ENCODE data around the gene GALNT9. TPM values are rescaled to one million over a fixed set of nuclear protein-coding genes. Genes with fewer than 3 reads are reported as not detected.

Gene GALNT9
- polyA plus RNA-seq, 3 donors, result not detected

DNA sequence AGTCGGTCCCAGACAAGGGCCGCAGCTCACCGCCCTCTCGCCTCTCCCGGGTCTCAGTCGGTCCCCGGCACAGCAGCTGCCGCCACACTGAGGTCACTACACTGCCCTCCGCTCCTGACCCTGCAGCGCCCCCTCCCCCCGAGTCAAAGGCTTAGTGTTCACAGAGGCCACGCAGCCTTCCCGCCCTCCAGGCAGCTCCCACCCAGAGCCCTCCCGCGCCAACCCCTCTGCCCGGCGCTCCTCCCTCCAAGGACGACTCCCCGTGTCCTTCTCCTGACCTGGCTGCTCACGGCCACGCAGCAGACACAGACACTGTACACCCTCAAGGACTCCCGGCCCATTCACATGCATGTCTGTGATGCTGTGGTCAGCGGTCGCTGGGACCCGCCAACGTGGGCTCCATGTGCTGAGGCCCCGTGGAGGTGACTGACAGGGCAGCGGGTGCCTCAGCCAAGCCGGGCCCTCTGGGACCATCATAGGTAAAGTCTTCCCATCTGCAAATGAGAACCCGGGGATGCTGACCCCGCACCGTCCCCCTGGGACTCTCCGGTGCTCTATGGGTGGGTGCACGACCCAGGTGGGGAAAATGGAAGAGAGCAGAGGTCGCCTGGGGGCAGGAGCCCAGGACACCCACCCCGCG lies 16.3 kb upstream of the GALNT9 start:
- 80% methylated on average over 32 of the region's 37 CpGs for WGBS (ENCODE audit: insufficient coverage)
- no peak overlapping the region for H3K27ac Mint-ChIP-seq
- Histone ChIP-seq H3K4me2 (replicated peaks; ENCODE audit: extremely low read depth, low read length, poor library complexity, severe bottlenecking) (no peak overlapping the region), H3K4me3 (replicated peaks in 1 of 3; ENCODE audit: low read depth in 2 of 3, low read length in 3 of 3) (no peak overlapping the region), H4K20me1 (ENCODE audit: insufficient read depth, low read length) (no peaks in the 10 kb centered on the region), H3K9ac (ENCODE audit: insufficient read depth, low read length, poor library complexity, severe bottlenecking) (no peak overlapping the region), H3K27ac (ENCODE audit: low read depth in 1 of 2, low read length in 2 of 2) (no peak overlapping the region), H3K79me2 (ENCODE audit: insufficient read depth, low read length) (no peaks in the 10 kb centered on the region), H2AFZ (ENCODE audit: insufficient read depth, low read depth, low read length, poor library complexity, severe bottlenecking) (no peak overlapping the region), H3K36me3 (replicated peaks in 1 of 2; ENCODE audit: control insufficient read depth in 1 of 2, insufficient read depth in 2 of 2, low read length in 2 of 2) (no peaks in the 10 kb centered on the region), H3K27me3 (ENCODE audit: control insufficient read depth in 2 of 2, insufficient read depth in 2 of 2, low read length in 2 of 2) (peaks cover 0 to 10% of the 10 kb centered on the region in 2 donors), H3K9me3 (replicated peaks in 1 of 2; ENCODE audit: control insufficient read depth in 1 of 2, insufficient read depth in 1 of 2, low read length in 2 of 2) (no peaks in the 10 kb centered on the region), H3K4me1 (ENCODE audit: control insufficient read depth in 1 of 2, insufficient read depth in 2 of 2, low read length in 2 of 2) (no peaks in the 10 kb centered on the region)
- DNase-seq, result no peak
- TF ChIP-seq CTCF (IDR thresholded peaks at IDR 0.05), result no peak
- H3K36me3 Mint-ChIP-seq, result no peaks in the 10 kb centered on the region
- peaks cover 0 to 9% (median 0%) of the 10 kb centered on the region in 7 donors for H3K9me3 Mint-ChIP-seq
- H3K4me1 Mint-ChIP-seq, result no peaks in the 10 kb centered on the region
- no peak overlapping the region for H3K4me3 Mint-ChIP-seq
- intact Hi-C loops (cut with micrococcal nuclease), result no loop called here
- peaks cover 2 to 19% (median 10%) of the 10 kb centered on the region in 3 donors for H3K27me3 Mint-ChIP-seq (ENCODE audit: low read depth in 3 of 3)

DNA sequence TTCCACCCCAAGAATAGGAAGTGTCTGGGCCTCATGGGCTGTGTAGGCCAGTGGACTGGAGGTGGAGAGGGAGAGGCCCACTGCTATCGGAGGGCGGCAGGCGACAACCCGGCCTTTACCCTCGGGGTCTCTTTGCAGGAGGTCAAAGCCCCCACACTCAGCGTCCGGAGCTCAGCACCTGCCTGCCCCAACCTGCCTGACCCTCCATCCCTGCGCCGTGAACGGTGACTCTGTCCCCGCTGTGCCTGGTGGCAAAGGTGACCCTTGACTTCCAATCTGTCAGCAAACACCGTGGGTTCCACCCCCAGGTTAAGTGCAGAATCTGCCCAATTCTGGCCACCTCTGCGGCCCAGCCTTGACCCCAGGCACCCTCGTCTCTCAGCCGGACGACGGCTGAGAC lies 15.7 kb upstream of the GALNT9 start:
- no peak overlapping the region for H3K27ac Mint-ChIP-seq

More for the DNA sequence above, 15.7 kb upstream of the GALNT9 start:
- peaks cover 0 to 11% (median 0%) of the 10 kb centered on the region in 7 donors for H3K9me3 Mint-ChIP-seq
- Histone ChIP-seq H3K4me2 (replicated peaks; ENCODE audit: extremely low read depth, low read length, poor library complexity, severe bottlenecking) (no peak overlapping the region), H3K9ac (ENCODE audit: insufficient read depth, low read length, poor library complexity, severe bottlenecking) (no peak overlapping the region), H3K27me3 (ENCODE audit: control insufficient read depth in 2 of 2, insufficient read depth in 2 of 2, low read length in 2 of 2) (peaks cover 0 to 10% of the 10 kb centered on the region in 2 donors), H3K4me3 (replicated peaks in 1 of 3; ENCODE audit: low read depth in 2 of 3, low read length in 3 of 3) (no peak overlapping the region), H3K27ac (ENCODE audit: low read depth in 1 of 2, low read length in 2 of 2) (no peak overlapping the region), H3K4me1 (ENCODE audit: control insufficient read depth in 1 of 2, insufficient read depth in 2 of 2, low read length in 2 of 2) (no peaks in the 10 kb centered on the region), H3K9me3 (replicated peaks in 1 of 2; ENCODE audit: control insufficient read depth in 1 of 2, insufficient read depth in 1 of 2, low read length in 2 of 2) (no peaks in the 10 kb centered on the region), H3K36me3 (replicated peaks in 1 of 2; ENCODE audit: control insufficient read depth in 1 of 2, insufficient read depth in 2 of 2, low read length in 2 of 2) (no peaks in the 10 kb centered on the region), H2AFZ (ENCODE audit: insufficient read depth, low read depth, low read length, poor library complexity, severe bottlenecking) (no peak overlapping the region), H3K79me2 (ENCODE audit: insufficient read depth, low read length) (no peaks in the 10 kb centered on the region), H4K20me1 (ENCODE audit: insufficient read depth, low read length) (no peaks in the 10 kb centered on the region)
- no peak overlapping the region for H3K4me3 Mint-ChIP-seq
- WGBS (ENCODE audit: insufficient coverage), result 87% methylated on average over 17 of the region's 17 CpGs
- no peaks in the 10 kb centered on the region for H3K36me3 Mint-ChIP-seq
- no peaks in the 10 kb centered on the region for H3K4me1 Mint-ChIP-seq
- TF ChIP-seq CTCF (IDR thresholded peaks at IDR 0.05), result no peak
- no peak for DNase-seq
- intact Hi-C loops (cut with micrococcal nuclease), result no loop called here
- H3K27me3 Mint-ChIP-seq (ENCODE audit: low read depth in 3 of 3), result peaks cover 2 to 19% (median 12%) of the 10 kb centered on the region in 3 donors
